HG03139 (cell line): ENCODE data around the gene MAP4K4.
A peak's percentile ranks its signal among the peaks of the same experiment; 100 is the strongest.
"Not testable (repeated sequence)": the region's sequence is repeated elsewhere in the genome, so short reads cannot be mapped to it uniquely, and the experiment has no call there.

Experiments used
- ATAC-seq: cut with Tn5 transposase; IDR thresholded peaks from one replicate; pipeline ENCODE4 v1.9.1; 2021; ENCODE audit not compliant: unreplicated experiment

Gene MAP4K4

GRCh38 chr2:101899871-101900270, 202.4 kb downstream of the MAP4K4 start:
- no peak for ATAC-seq

GRCh38 chr2:101900375-101900774, 202.9 kb downstream of the MAP4K4 start:
- ATAC-seq, result peak; percentile 55

DNA sequence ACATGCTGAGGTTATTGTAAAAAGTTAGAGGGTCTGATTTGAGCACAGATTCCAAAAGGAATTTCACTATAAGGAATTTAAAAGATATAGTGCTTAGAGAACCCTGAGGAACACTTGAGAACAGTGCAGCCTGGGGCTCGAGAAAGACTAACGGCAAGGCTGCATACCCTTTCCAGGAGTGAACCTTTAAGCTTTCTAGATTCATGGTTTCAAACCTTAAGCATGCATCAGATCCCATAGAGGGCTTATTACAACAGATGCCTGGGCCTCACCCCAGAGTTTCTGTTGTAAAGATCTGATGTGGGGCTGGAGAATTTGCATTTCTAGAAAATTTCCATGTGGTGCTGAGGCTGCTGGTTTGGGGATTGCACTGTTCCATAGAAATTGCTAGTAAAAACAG, 203.7 kb downstream of the MAP4K4 start:
- no peak for ATAC-seq

DNA sequence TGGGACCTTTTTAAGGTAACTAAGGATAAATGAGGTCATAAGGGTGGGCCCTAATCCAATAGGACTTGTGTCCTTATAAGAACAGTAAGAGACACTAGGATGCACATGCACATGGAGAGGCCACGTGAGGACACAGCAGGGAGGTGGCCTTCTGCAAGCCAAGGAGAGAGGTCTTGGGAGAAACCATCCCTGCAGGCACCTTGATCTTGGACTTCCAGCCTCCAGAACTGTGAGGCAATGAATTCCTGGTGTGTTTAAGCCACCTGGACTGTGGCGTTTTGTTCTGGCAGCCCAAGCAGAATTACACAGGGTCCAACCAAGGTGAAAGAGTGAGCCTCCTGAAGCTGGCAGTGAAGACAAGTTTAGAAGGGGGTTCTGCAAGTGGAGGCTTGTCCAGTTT, 204.7 kb downstream of the MAP4K4 start:
- no peak for ATAC-seq

DNA sequence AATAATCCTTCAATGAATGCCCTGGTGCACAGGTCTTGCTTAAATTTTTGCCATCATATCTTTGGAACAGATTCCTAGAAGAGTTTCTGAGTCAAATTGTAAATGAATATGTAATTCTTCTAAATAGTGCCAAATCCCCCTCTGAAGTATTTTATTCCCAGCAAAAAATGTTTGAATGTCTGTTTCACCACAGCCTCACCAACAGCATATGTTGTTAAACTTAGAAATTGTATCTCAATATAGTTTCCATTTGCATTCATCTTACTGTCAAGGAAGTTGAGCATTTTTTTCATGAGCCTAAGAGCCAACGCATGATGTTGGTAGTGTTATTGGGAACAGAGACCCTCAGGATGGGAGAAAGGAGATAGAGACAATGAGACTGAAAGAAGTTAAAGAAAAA, 207.4 kb downstream of the MAP4K4 start:
- ATAC-seq, result no peak

- no peak for ATAC-seq
These were observed 208.3 kb downstream of the MAP4K4 start for GRCh38 chr2:101905746-101906336.

GRCh38 chr2:101909760-101910159, 212.3 kb downstream of the MAP4K4 start:
- no peak for ATAC-seq

DNA sequence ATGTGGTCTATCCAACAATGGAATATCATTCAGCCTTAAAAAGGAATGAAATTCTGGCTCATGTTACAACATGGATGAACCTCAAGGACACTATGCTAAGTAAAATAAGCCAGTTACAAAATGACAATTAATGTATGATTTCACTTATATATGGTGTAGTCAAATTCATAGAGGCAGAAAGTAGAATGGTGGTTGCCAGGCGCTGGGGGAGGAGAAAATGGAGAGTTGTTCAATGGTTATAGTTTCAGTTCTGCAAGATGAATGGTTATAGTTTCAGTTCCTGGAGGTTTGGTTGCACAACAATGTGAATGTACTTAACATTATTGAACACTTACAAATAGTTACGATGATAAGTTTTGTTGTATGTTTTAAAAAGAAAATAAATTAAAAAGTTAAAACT, 215.0 kb downstream of the MAP4K4 start:
- peak; percentile 96 for ATAC-seq

DNA sequence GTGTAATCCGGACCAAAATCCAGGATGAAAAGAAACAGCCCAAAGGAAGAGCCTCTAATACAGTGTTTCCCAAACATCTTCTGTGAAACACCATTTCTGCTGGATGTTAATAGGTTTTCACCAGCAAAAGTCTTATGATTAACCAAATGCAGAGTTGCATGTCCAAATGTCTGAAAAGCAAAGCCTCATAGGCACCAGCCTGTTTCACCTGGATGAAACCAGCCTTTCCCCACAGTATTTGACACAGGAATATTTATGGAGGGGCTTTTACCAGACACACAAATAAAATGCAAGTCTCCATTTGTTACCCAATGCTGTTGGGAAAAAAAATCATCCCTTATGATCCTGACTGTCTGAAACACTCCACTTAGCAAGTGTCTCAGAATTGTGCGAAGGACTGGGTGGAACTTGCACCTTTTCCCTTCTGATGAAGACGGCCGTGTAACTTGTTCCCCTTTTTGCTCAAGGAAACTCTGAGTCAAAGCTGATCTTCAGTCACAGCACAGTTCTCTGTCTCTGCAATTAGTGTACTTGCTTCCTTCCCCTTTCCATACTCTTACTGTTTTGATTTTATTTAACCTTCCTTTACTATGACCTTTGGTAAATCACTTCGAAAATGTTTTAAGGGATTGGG, 223.9 kb downstream of the MAP4K4 start:
- ATAC-seq, result no peak

GRCh38 chr2:101921953-101922325, 224.4 kb downstream of the MAP4K4 start:
- ATAC-seq, result no peak

- ATAC-seq, result not testable (repeated sequence)
These were observed 226.8 kb downstream of the MAP4K4 start for GRCh38 chr2:101924311-101924710.

GRCh38 chr2:101930019-101930418, 232.5 kb downstream of the MAP4K4 start:
- ATAC-seq, result no peak

- ATAC-seq, result no peak
These were observed 233.3 kb downstream of the MAP4K4 start for GRCh38 chr2:101930847-101931246.

DNA sequence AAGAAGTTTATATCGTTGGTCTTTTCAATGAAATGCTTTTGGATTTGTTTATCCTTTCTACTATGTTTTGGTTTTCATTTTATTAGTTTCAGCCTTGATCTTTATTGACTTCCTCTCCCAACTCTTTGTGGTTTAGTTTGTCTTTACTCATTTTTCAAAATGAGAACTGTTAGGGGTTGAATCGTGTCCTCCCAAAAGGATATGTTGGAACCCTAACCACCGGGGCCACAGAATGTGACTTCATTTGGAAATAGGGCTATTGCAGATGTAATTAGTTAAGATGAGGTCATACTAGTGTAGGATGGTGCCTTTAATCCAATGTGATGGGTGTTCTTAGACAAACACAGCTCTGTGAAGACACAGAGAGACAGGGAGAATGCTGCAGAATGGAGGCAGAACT, 233.9 kb downstream of the MAP4K4 start:
- ATAC-seq, result no peak

DNA sequence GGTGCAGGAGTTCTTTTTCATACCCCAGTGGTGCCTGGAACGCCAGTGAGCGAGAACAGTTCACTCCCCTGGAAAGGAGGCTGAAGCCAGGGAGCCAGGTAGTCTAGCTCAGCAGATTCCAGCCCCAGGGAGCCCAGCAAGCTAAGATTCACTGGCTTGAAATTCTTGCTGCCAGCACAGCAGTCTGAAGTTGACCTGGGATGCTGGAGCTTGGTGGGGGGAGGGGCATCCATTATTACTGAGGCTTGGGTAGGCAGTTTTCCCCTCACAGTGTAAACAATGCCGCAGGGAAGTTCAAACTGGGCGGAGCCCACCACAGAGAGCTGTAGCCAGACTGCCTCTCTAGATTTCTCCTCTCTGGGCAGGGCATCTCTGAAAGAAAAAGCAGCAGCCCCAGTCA, 238.3 kb downstream of the MAP4K4 start:
- ATAC-seq, result not testable (repeated sequence)

DNA sequence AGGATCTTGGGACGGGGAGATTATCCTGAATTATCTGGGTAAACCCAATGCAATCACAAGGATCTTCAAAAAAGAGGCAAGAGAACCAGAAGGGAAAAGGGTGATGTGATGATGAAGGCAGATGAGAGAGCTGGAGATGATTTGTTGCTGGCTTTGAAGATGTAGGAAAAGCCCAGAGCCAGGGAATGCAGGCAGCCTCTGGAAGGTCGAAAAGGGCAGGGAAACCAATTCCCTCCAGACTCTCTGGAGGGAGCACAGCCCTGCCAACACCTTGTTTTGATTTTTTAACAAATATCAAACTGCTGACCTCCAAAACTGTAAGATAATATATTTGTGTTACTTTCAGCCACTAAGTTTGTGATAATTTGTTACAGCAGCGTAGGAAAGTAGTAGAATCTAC, 245.3 kb downstream of the MAP4K4 start:
- ATAC-seq, result no peak
